H1 (cell line): ENCODE data around the gene MED12L. TPM values are rescaled to one million over a fixed set of nuclear protein-coding genes. Genes with fewer than 3 reads are reported as not detected.

Experiments
- CTCF ChIA-PET: fragments of 300-600 bp; sonication (Branson Sonifier 250); formaldehyde crosslinking; loops from one replicate; lab custom pipeline; 2021; ENCODE audit not compliant: partially characterized antibody; lab: Charles Lee
- POLR2A ChIA-PET: fragments of 300-600 bp; sonication (Branson Sonifier 250); formaldehyde crosslinking; loops from one replicate; lab custom pipeline; 2021; ENCODE audit warnings: inconsistent platforms; ENCODE audit not compliant: partially characterized antibody; lab: Charles Lee
- DNase-seq, 2 experiments: peaks; one replicate each; pipeline versions ENCODE4 v3.0.0 to v3.0.0-alpha.2; 2010 to 2022; ENCODE audit warnings: low spot score in 2 of 2, low read depth in 1 of 2, mixed read lengths in 1 of 2
- FAIRE-seq: peaks from 2 replicates; lab custom pipeline; 2011; peaks lifted over from hg19 to GRCh38; lab: Jason Lieb, UNC
- H2AFZ ChIP-seq: 2 replicates; pipeline ENCODE4 v1.8.1; 2012; ENCODE audit warnings: low read length, inconsistent platforms
- H2AK5ac ChIP-seq: 2 replicates; pipeline ENCODE4 v1.6.1; 2013; ENCODE audit warnings: low read depth, low read length
- H2BK120ac ChIP-seq: replicated peaks from 2 replicates; pipeline ENCODE3; 2013; ENCODE audit warnings: low read depth, low read length, inconsistent platforms
- H2BK12ac ChIP-seq: 2 replicates; pipeline ENCODE4 v1.6.1; 2013; ENCODE audit warnings: low read depth, low read length
- H2BK15ac ChIP-seq: 2 replicates; pipeline ENCODE4 v1.6.1; 2013; ENCODE audit warnings: low read length
- H2BK20ac ChIP-seq: 2 replicates; pipeline ENCODE4 v1.6.1; 2013; ENCODE audit warnings: low read length
- H2BK5ac ChIP-seq: 2 replicates; pipeline ENCODE4 v1.6.1; 2013; ENCODE audit warnings: low read depth, low read length
- H3K14ac ChIP-seq: 2 replicates; pipeline ENCODE4 v1.6.1; 2013; ENCODE audit warnings: inconsistent platforms; ENCODE audit not compliant: insufficient read length
- H3K18ac ChIP-seq: 2 replicates; pipeline ENCODE4 v1.6.1; 2013; ENCODE audit warnings: low read length; ENCODE audit errors: extremely low read depth
- H3K23ac ChIP-seq: 2 replicates; pipeline ENCODE4 v1.6.1; 2013; ENCODE audit warnings: inconsistent platforms; ENCODE audit not compliant: insufficient read length
- H3K23me2 ChIP-seq: 2 replicates; pipeline ENCODE4 v1.6.1; 2013; ENCODE audit warnings: low read depth, low read length
- H3K27ac ChIP-seq: 2 replicates; pipeline ENCODE4 v1.6.1; 2011; ENCODE audit warnings: low read depth, low read length, inconsistent platforms
- H3K27me3 ChIP-seq, 4 experiments: replicated peaks in 1 of 4; 1 replicate in 1 of 4; 2 replicates in 3 of 4; pipeline versions ENCODE4 v1.6.1 to v1.8.1; 2011 to 2013; ENCODE audit warnings: low read length in 3 of 4, mild to moderate bottlenecking in 3 of 4, inconsistent platforms in 2 of 4, mixed read lengths in 2 of 4, moderate library complexity in 1 of 4; ENCODE audit not compliant: control insufficient read depth in 3 of 4, insufficient read depth in 3 of 4; ENCODE audit errors: extremely low read depth in 1 of 4
- H3K36me3 ChIP-seq, 4 experiments: 2 replicates each; pipeline versions ENCODE4 v1.6.1 to v1.8.1; 2011 to 2013; ENCODE audit warnings: mild to moderate bottlenecking in 4 of 4, low read length in 3 of 4, moderate library complexity in 2 of 4, control low read depth in 1 of 4, inconsistent platforms in 1 of 4; ENCODE audit not compliant: insufficient read depth in 4 of 4, control insufficient read depth in 2 of 4
- H3K4ac ChIP-seq: replicated peaks from 2 replicates; pipeline ENCODE3; 2013; ENCODE audit warnings: low read length, low read depth, mixed read lengths, inconsistent platforms; ENCODE audit not compliant: insufficient read length
- H3K4me1 ChIP-seq, 4 experiments: replicated peaks in 1 of 4; 1 replicate in 1 of 4; 2 replicates in 3 of 4; pipeline versions ENCODE4 v1.6.1 to v1.8.1; 2011 to 2013; ENCODE audit warnings: low read length in 3 of 4, inconsistent platforms in 2 of 4, mixed read lengths in 1 of 4; ENCODE audit not compliant: insufficient read depth in 4 of 4, control insufficient read depth in 3 of 4
- H3K4me2 ChIP-seq, 2 experiments: 2 replicates each; pipeline versions ENCODE4 v1.6.1 to v1.8.1; 2011 to 2013; ENCODE audit warnings: low read depth in 2 of 2, low read length in 2 of 2, control low read depth in 1 of 2, inconsistent platforms in 1 of 2, mild to moderate bottlenecking in 1 of 2; ENCODE audit not compliant: insufficient read depth in 1 of 2
- H3K4me3 ChIP-seq, 4 experiments: fragments of 200-600, 300-600 bp in 1 of 4; sonication (generic), shearing (Covaris generic), sonication (Bioruptor Twin) in 1 of 4; 2 replicates each; pipeline versions ENCODE4 v1.5.1 to v1.8.1; 2011 to 2016; ENCODE audit warnings: low read length in 4 of 4, low read depth in 3 of 4, control low read depth in 2 of 4, inconsistent platforms in 2 of 4, mild to moderate bottlenecking in 2 of 4, mixed read lengths in 1 of 4, moderate library complexity in 1 of 4; ENCODE audit not compliant: insufficient read depth in 2 of 4; ENCODE audit errors: extremely low read depth in 1 of 4
- H3K56ac ChIP-seq: replicated peaks from 2 replicates; pipeline ENCODE3; 2013; ENCODE audit warnings: low read depth, mild to moderate bottlenecking, mixed read lengths, low read length, inconsistent platforms; ENCODE audit not compliant: insufficient read length
- H3K79me1 ChIP-seq: 2 replicates; pipeline ENCODE4 v1.6.1; 2013; ENCODE audit warnings: low read depth, low read length, control low read depth
- H3K79me2 ChIP-seq, 2 experiments: 2 replicates each; pipeline versions ENCODE4 v1.6.1 to v1.8.1; 2012 to 2013; ENCODE audit warnings: low read length in 2 of 2, mild to moderate bottlenecking in 2 of 2, inconsistent platforms in 1 of 2; ENCODE audit not compliant: insufficient read depth in 2 of 2, control insufficient read depth in 1 of 2
- H3K9ac ChIP-seq, 4 experiments: replicated peaks in 1 of 4; 1 replicate in 1 of 4; 2 replicates in 3 of 4; pipeline versions ENCODE4 v1.6.1 to v1.8.1; 2011 to 2013; ENCODE audit warnings: low read depth in 3 of 4, low read length in 3 of 4, control low read depth in 2 of 4, mild to moderate bottlenecking in 2 of 4, moderate library complexity in 2 of 4, inconsistent platforms in 1 of 4; ENCODE audit errors: extremely low read depth in 1 of 4
- H3K9me3 ChIP-seq, 2 experiments: 2 replicates each; pipeline versions ENCODE4 v1.6.1 to v1.8.1; 2012 to 2013; ENCODE audit warnings: mild to moderate bottlenecking in 2 of 2, moderate library complexity in 2 of 2, control low read depth in 1 of 2, inconsistent platforms in 1 of 2, low read depth in 1 of 2, low read length in 1 of 2, mixed read lengths in 1 of 2; ENCODE audit not compliant: insufficient read depth in 2 of 2
- H4K20me1 ChIP-seq, 2 experiments: replicated peaks in 1 of 2; 2 replicates each; pipeline versions ENCODE3 to v1.8.1; 2011 to 2013; ENCODE audit warnings: inconsistent platforms in 2 of 2, low read length in 2 of 2, mild to moderate bottlenecking in 1 of 2; ENCODE audit not compliant: insufficient read depth in 2 of 2, control insufficient read depth in 1 of 2
- H4K5ac ChIP-seq: 2 replicates; pipeline ENCODE4 v1.6.1; 2013; ENCODE audit warnings: low read length, low read depth, mixed read lengths, inconsistent platforms; ENCODE audit not compliant: insufficient read length
- H4K8ac ChIP-seq: 2 replicates; pipeline ENCODE4 v1.8.0; 2013; ENCODE audit warnings: mild to moderate bottlenecking, moderate library complexity, low read length, inconsistent platforms; ENCODE audit not compliant: insufficient read depth; ENCODE audit errors: extremely low read depth
- H4K91ac ChIP-seq: replicated peaks from 2 replicates; pipeline ENCODE3; 2013; ENCODE audit warnings: low read length, mixed read lengths, inconsistent platforms; ENCODE audit not compliant: insufficient read length
- JUN ChIP-seq: IDR thresholded peaks from 2 replicates; pipeline ENCODE4 v1.6.1; 2011; ENCODE audit warnings: low read depth, mild to moderate bottlenecking, improper control_type of control experiment, low read length
- KDM1A ChIP-seq: fragments of 200-600, 300-600 bp; sonication (generic); IDR thresholded peaks from 2 replicates; pipeline ENCODE4 v1.7.1; 2016; ENCODE audit warnings: mild to moderate bottlenecking, low read length, borderline replicate concordance
- RBBP5 ChIP-seq: IDR thresholded peaks from 2 replicates; pipeline ENCODE4 v1.7.1; 2012; ENCODE audit warnings: low read depth, mild to moderate bottlenecking, inconsistent platforms, low read length, moderate library complexity, borderline replicate concordance
- WGBS, 2 experiments: shearing (Covaris generic) in 1 of 2; methylation state at CpG; one replicate each; pipeline versions ENCODE4 v1.1.6 to v1.1.7; 2013 to 2015; ENCODE audit warnings: low lambda C conversion rate in 2 of 2, mixed read lengths in 2 of 2, inconsistent platforms in 1 of 2, low coverage in 1 of 2, missing lambda C conversion rate in 1 of 2; ENCODE audit not compliant: insufficient replicate concordance in 2 of 2, insufficient coverage in 1 of 2, insufficient read length in 1 of 2; ENCODE audit errors: extremely low coverage in 1 of 2, missing lambda C conversion rate in 1 of 2; 5-methylcytosine and 5-hydroxymethylcytosine counted together
- polyA plus RNA-seq, 7 experiments: library from polyadenylated mRNA; depleted of rRNA in 3 of 7; stranded (reverse) in 5 of 7; unstranded in 2 of 7; fragments of >200 nt in 5 of 7; fragments of 200-250 nt in 2 of 7; gene quantifications; 1 replicate in 5 of 7; 2 replicates in 1 of 7; 4 replicates in 1 of 7; pipeline versions ENCODE4 v1.2.1 to v1.2.3, GENCODE V29; 2011 to 2013; ENCODE audit warnings: missing spikeins in 2 of 7, mixed read lengths in 2 of 7
- total RNA-seq: library from RNA; stranded (reverse); fragmentation: NEBNext Ultra II Directional; extraction: Animal tissue kit (Norgen Biotek cat#: 25700); gene quantifications from 2 replicates; pipeline ENCODE4 v1.2.1, GENCODE V29; 2021

The MED12L gene
- total and polyA plus RNA-seq, 2 of the 8 experiments (the other 6 are each of a cell fraction or from before 2014, with no cell fraction given) = 3.6 to 26.2 TPM

GRCh38 chr3:151262871-151263525 is 177.5 kb downstream of the MED12L start:
- H4K20me1 ChIP-seq = no peaks in the 10 kb centered on the region
- no peak overlapping the region for H2BK15ac ChIP-seq
- H2BK5ac ChIP-seq = no peak overlapping the region
- H3K4me2 ChIP-seq = no peak overlapping the region
- peaks cover 0 to 7% (median 1%) of the 10 kb centered on the region in 4 experiments; a peak in 2 of 7 replicates for H3K4me1 ChIP-seq
- no peaks in the 10 kb centered on the region for H3K79me2 ChIP-seq
- H4K91ac ChIP-seq = no peak overlapping the region
- peak overlapping the region; percentile 57; the same call in 1 of the 2 replicates for H2AK5ac ChIP-seq
- H3K27me3 ChIP-seq = no peaks in the 10 kb centered on the region
- no peak overlapping the region for H3K4me3 ChIP-seq
- POLR2A ChIA-PET = no interaction called here
- H3K56ac ChIP-seq = no peak overlapping the region
- H3K27ac ChIP-seq = no peak overlapping the region
- DNase-seq = no peak
- peak overlapping the region; percentile 3; the same call in 1 of the 2 replicates for H4K8ac ChIP-seq
- H4K5ac ChIP-seq = no peak overlapping the region
- H3K9me3 ChIP-seq = no peaks in the 10 kb centered on the region
- no peak overlapping the region for H3K18ac ChIP-seq
- no peak overlapping the region for H2BK12ac ChIP-seq
- CTCF ChIA-PET = interaction anchor here (1.3 to 4.1 kb wide), 7 partner anchors 14 to 35 kb away, joined by 3 to 32 read pairs (median 5); no protein-coding TSS in a partner anchor
- 84% methylated on average over 8 of the region's 8 CpGs; no CpG with 5 or more reads in 1 of the 2 experiments for WGBS, 2 experiments
- peak; percentile 19 for FAIRE-seq
- no peaks in the 10 kb centered on the region; the same call in 1 of the 2 replicates for H3K79me1 ChIP-seq
- no peak overlapping the region for H3K9ac ChIP-seq
- H2AFZ ChIP-seq = no peak overlapping the region
- no peak overlapping the region for H2BK20ac ChIP-seq
- TF ChIP-seq JUN (no peak), RBBP5 (no peak), KDM1A (no peak)
- no peak overlapping the region for H2BK120ac ChIP-seq
- H3K36me3 ChIP-seq = no peaks in the 10 kb centered on the region
- H3K4ac ChIP-seq = no peak overlapping the region
- no peaks in the 10 kb centered on the region; the same call in 1 of the 2 replicates for H3K23me2 ChIP-seq
- H3K14ac ChIP-seq = no peak overlapping the region
- no peak overlapping the region for H3K23ac ChIP-seq
